PC-3 (cell line): ENCODE results near the gene SAE1. TPM values are rescaled to one million over a fixed set of nuclear protein-coding genes. Genes with fewer than 3 reads are reported as not detected.
A peak's percentile ranks its signal among the peaks of the same experiment; 100 is the strongest.

Experiments used
- ATAC-seq: fragments of 200-7000 bp; cut with Tn5 transposase; 2 replicates; pipeline ENCODE4 v1.9.1; 2020; ENCODE audit warnings: mild to moderate bottlenecking, moderate library complexity
- BruUV-seq: library from RNA; stranded (reverse); fragments of 400-500 nt; replicated peaks from 2 replicates; lab custom pipeline; 2021; lab: Mats Ljungman, UMichigan
- CTCF ChIA-PET: fragments of 300-600 bp; sonication (Branson Sonifier 250); formaldehyde crosslinking; loops from one replicate; lab custom pipeline; 2022; ENCODE audit warnings: antibody characterized with exemption; lab: Charles Lee
- POLR2A ChIA-PET: fragments of 300-600 bp; sonication (Branson Sonifier 250); formaldehyde crosslinking; loops from one replicate; lab custom pipeline; 2022; ENCODE audit warnings: antibody characterized with exemption; ENCODE audit not compliant: unreplicated experiment; lab: Charles Lee
- DNase-seq: peaks from one replicate; pipeline ENCODE4 v3.0.0-alpha.2; 2015
- H2AFZ ChIP-seq: fragments of 300-600 bp; sonication (generic); 2 replicates; pipeline ENCODE4 v1.6.0; 2016; ENCODE audit warnings: antibody characterized with exemption, low read length
- H3F3A ChIP-seq: fragments of 300-600 bp; sonication (generic); one replicate; pipeline ENCODE4 v1.6.0; 2017; ENCODE audit warnings: antibody characterized with exemption, low read length, control low read depth, mild to moderate bottlenecking; ENCODE audit not compliant: unreplicated experiment
- H3K27ac ChIP-seq: fragments of 300-600 bp; sonication (generic); 2 replicates; pipeline ENCODE4 v1.5.1; 2016; ENCODE audit warnings: mild to moderate bottlenecking, low read length
- H3K27me3 ChIP-seq: fragments of 300-600 bp; sonication (generic); 2 replicates; pipeline ENCODE4 v1.6.1; 2016; ENCODE audit warnings: low read length, mixed read lengths
- H3K36me3 ChIP-seq: fragments of 300-600 bp; sonication (generic); 2 replicates; pipeline ENCODE4 v1.6.1; 2016; ENCODE audit warnings: low read depth, mixed run types, low read length, mixed read lengths
- H3K4me1 ChIP-seq: fragments of 300-600 bp; sonication (generic); 2 replicates; pipeline ENCODE4 v1.5.1; 2016; ENCODE audit warnings: low read length; ENCODE audit not compliant: insufficient read depth
- H3K4me2 ChIP-seq: fragments of 300-600 bp; sonication (generic); 2 replicates; pipeline ENCODE4 v1.6.0; 2016; ENCODE audit warnings: low read length
- H3K4me3 ChIP-seq: fragments of 300-600 bp; sonication (generic); 2 replicates; pipeline ENCODE4 v1.5.1; 2016; ENCODE audit warnings: mild to moderate bottlenecking, low read length, mixed read lengths
- H3K79me2 ChIP-seq: fragments of 300-600 bp; sonication (generic); 2 replicates; pipeline ENCODE4 v1.6.1; 2017; ENCODE audit warnings: low read length, mixed read lengths
- H3K9ac ChIP-seq: fragments of 300-600 bp; sonication (generic); 2 replicates; pipeline ENCODE4 v1.6.0; 2016; ENCODE audit warnings: mild to moderate bottlenecking, low read length
- H3K9me2 ChIP-seq: fragments of 300-600 bp; sonication (generic); replicated peaks from 2 replicates; pipeline ENCODE4 v1.6.1; 2016; ENCODE audit warnings: mixed run types, low read length, mixed read lengths
- H3K9me3 ChIP-seq: fragments of 300-600 bp; sonication (generic); 2 replicates; pipeline ENCODE4 v1.6.1; 2016; ENCODE audit warnings: low read length, mixed read lengths
- H4K20me1 ChIP-seq: fragments of 300-600 bp; sonication (generic); 2 replicates; pipeline ENCODE4 v1.6.1; 2016; ENCODE audit warnings: low read length, mixed read lengths
- CTCF ChIP-seq: fragments of 300-600 bp; sonication (generic); conservative IDR thresholded peaks from 2 replicates; pipeline ENCODE4 v1.5.1; 2017; ENCODE audit warnings: antibody characterized with exemption, low read depth, mild to moderate bottlenecking, low read length
- EZH2 ChIP-seq: fragments of 300-600 bp; sonication (generic); IDR thresholded peaks from one replicate; pipeline ENCODE4 v1.6.1; 2017; ENCODE audit warnings: antibody characterized with exemption, mild to moderate bottlenecking, low read length; ENCODE audit not compliant: unreplicated experiment
- EZH2phosphoT487 ChIP-seq: fragments of 300-600 bp; sonication (generic); IDR thresholded peaks from 2 replicates; pipeline ENCODE4 v1.6.1; 2018; ENCODE audit warnings: mild to moderate bottlenecking, antibody characterized with exemption, low read length, borderline replicate concordance
- intact Hi-C: fragments of 100-400 bp; cut with micrococcal nuclease; formaldehyde crosslinking; loops from 2 replicates; pipeline ENCODE4 v1.9.0; 2023
- total RNA-seq: library from RNA; depleted of rRNA; stranded (reverse); fragments of >200 nt; gene quantifications from 2 replicates; pipeline ENCODE4 v1.2.3, GENCODE V29; 2014

Gene SAE1
- total RNA-seq, 1 experiment from 2014 or later = 99.7 TPM

DNA sequence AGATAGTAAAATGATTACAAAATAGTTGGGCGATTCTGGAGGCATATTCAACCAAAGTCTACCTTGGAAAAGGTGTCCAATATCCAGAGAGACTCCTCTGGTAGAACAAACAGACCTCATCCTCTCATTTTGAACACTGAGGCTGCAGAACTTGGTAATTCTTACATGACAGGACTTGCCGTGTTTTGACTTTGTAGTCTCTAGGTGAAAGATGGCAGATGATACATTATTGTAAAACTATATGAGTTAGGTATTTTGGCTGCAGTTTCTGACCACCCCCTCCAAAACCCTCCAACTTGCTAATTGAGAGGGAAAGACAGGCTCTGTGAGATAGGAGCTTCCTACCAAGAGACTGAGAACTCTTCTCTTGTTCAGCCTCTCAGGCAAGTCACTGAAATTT is 22.6 kb downstream of the SAE1 start:
- H3K27me3 ChIP-seq = no peaks in the 10 kb centered on the region
- H3K9me2 ChIP-seq = no peaks in the 10 kb centered on the region
- peak overlapping the region; percentile 75 for H3K27ac ChIP-seq
- H3K4me1 ChIP-seq = peaks cover 42% of the 10 kb centered on the region
- BruUV-seq = no TSS peak
- no peaks in the 10 kb centered on the region for H3K9me3 ChIP-seq
- intact Hi-C loops = loop anchor here (5.0 kb wide), 1 partner anchor 39 kb away; no protein-coding TSS in a partner anchor
- peak overlapping the region; percentile 71 for H3K4me2 ChIP-seq
- ChIA-PET CTCF (no interaction called here), POLR2A (no interaction called here)
- peaks cover 5% of the 10 kb centered on the region for H3F3A ChIP-seq
- H3K4me3 ChIP-seq = no peak overlapping the region
- no peak for DNase-seq
- H2AFZ ChIP-seq = no peak overlapping the region
- ATAC-seq = no peak
- no peak overlapping the region for H3K9ac ChIP-seq
- no peaks in the 10 kb centered on the region; the same call in 1 of the 2 replicates for H4K20me1 ChIP-seq
- no peak for TF ChIP-seq CTCF
- no peak for TF ChIP-seq EZH2phosphoT487
- no peak for TF ChIP-seq EZH2
- H3K79me2 ChIP-seq = peaks cover 22% of the 10 kb centered on the region
- H3K36me3 ChIP-seq = peaks cover 40% of the 10 kb centered on the region

DNA sequence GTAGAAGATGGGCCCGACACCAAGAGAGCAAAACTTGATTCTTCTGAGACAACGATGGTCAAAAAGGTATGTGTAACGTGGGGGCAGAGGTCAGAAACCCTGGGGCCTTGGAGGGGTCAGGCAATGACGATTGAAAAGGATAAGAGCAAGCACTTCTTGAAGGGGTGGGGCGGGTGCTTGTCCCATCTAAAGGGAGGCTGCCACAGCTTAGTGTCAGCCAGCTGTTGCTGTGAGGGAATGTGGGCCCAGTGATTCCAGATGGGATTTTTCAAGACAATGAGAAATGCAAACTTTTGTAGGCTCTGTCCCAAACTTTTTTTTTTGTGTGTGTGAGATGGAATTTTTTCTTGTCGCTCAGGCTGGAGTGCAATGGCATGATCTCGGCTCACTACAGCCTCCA is 24.5 kb downstream of the SAE1 start:
- Histone ChIP-seq H3K4me3 (no peak overlapping the region), H3K9me2 (no peaks in the 10 kb centered on the region), H3K27me3 (no peaks in the 10 kb centered on the region), H2AFZ (no peak overlapping the region), H3K4me2 (no peak overlapping the region), H3K9ac (no peak overlapping the region), H3K79me2 (peaks cover 18% of the 10 kb centered on the region), H4K20me1 (no peaks in the 10 kb centered on the region; the same call in 1 of the 2 replicates), H3K27ac (no peak overlapping the region), H3K9me3 (no peaks in the 10 kb centered on the region), H3K36me3 (peaks cover 45% of the 10 kb centered on the region), H3K4me1 (peaks cover 42% of the 10 kb centered on the region), H3F3A (peaks cover 5% of the 10 kb centered on the region)
- intact Hi-C loops = no loop called here
- TF ChIP-seq EZH2 = no peak
- no peak for TF ChIP-seq EZH2phosphoT487
- TF ChIP-seq CTCF = no peak
- no peak for ATAC-seq
- BruUV-seq = no TSS peak
- ChIA-PET CTCF (no interaction called here), POLR2A (no interaction called here)
- no peak for DNase-seq

- no peak overlapping the region for H3K9ac ChIP-seq
- BruUV-seq = no TSS peak
- no peak overlapping the region for H3K4me3 ChIP-seq
- H3K9me3 ChIP-seq = no peaks in the 10 kb centered on the region
- TF ChIP-seq CTCF (no peak), EZH2 (no peak), EZH2phosphoT487 (no peak)
- H3K27me3 ChIP-seq = no peaks in the 10 kb centered on the region
- peaks cover 5% of the 10 kb centered on the region for H3F3A ChIP-seq
- no peak overlapping the region for H3K27ac ChIP-seq
- peaks cover 38% of the 10 kb centered on the region for H3K36me3 ChIP-seq
- DNase-seq (no peak), ATAC-seq (no peak)
- CTCF ChIA-PET = no interaction called here
- H3K9me2 ChIP-seq = no peaks in the 10 kb centered on the region
- intact Hi-C loops = no loop called here
- H3K4me1 ChIP-seq = peaks cover 30% of the 10 kb centered on the region
- no peaks in the 10 kb centered on the region for H4K20me1 ChIP-seq
- no peak overlapping the region for H3K4me2 ChIP-seq
- no peak overlapping the region for H2AFZ ChIP-seq
- H3K79me2 ChIP-seq = peaks cover 16% of the 10 kb centered on the region; the same call in 1 of the 2 replicates
- POLR2A ChIA-PET = no interaction called here
These were observed 26.3 kb downstream of the SAE1 start for GRCh38 chr19:47156861-47157430.
